SK-N-SH treated with all-trans-retinoic acid at 6 μM for 48 hours (cell line): Measurements from ENCODE around the gene SMC2.

ENCODE experiments used
- ATAC-seq: fragments of 200-7000 bp; cut with Tn5 transposase; 3 replicates; pipeline ENCODE4 v1.9.1; 2020; ENCODE audit warnings: mild to moderate bottlenecking, moderate library complexity
- BACH2 ChIP-seq: fragments of 250-450 bp; sonication (Bioruptor Pico); IDR thresholded peaks from 2 replicates; pipeline ENCODE4 v1.9.0; 2021; ENCODE audit warnings: mild to moderate bottlenecking, borderline replicate concordance
- CSDC2 ChIP-seq: fragments of 250-450 bp; sonication (Bioruptor Pico); IDR thresholded peaks from 2 replicates; pipeline ENCODE4 v1.5.0; 2020; ENCODE audit warnings: mild to moderate bottlenecking, moderate library complexity
- ESRRG ChIP-seq: fragments of 250-450 bp; sonication (Bioruptor Pico); IDR thresholded peaks from 2 replicates; pipeline ENCODE4 v1.6.1; 2021; ENCODE audit warnings: mild to moderate bottlenecking
- GLIS3 ChIP-seq: fragments of 250-450 bp; sonication (Bioruptor Pico); IDR thresholded peaks from 2 replicates; pipeline ENCODE4 v1.5.0; 2020; ENCODE audit warnings: mild to moderate bottlenecking, moderate library complexity
- ISL1 ChIP-seq: fragments of 250-450 bp; sonication (Bioruptor Pico); IDR thresholded peaks from 2 replicates; pipeline ENCODE4 v2.1.2; 2022; ENCODE audit warnings: mild to moderate bottlenecking, moderate library complexity
- OSR1 ChIP-seq: fragments of 250-450 bp; sonication (Bioruptor Pico); IDR thresholded peaks from 2 replicates; pipeline ENCODE4 v1.8.0; 2022; ENCODE audit warnings: moderate library complexity, mild to moderate bottlenecking, inconsistent platforms
- PATZ1 ChIP-seq: fragments of 250-450 bp; sonication (Bioruptor Pico); IDR thresholded peaks from 2 replicates; pipeline ENCODE4 v1.8.0; 2020; ENCODE audit warnings: mild to moderate bottlenecking, moderate library complexity, borderline replicate concordance
- SNAI2 ChIP-seq: fragments of 250-450 bp; sonication (Bioruptor Pico); IDR thresholded peaks from 2 replicates; pipeline ENCODE4 v1.5.0; 2020; ENCODE audit warnings: mild to moderate bottlenecking, moderate library complexity
- TOX ChIP-seq: fragments of 250-450 bp; sonication (Bioruptor Pico); IDR thresholded peaks from 2 replicates; pipeline ENCODE4 v1.8.0; 2021; ENCODE audit warnings: mild to moderate bottlenecking, moderate library complexity, borderline replicate concordance
- TSHZ2 ChIP-seq: fragments of 250-450 bp; sonication (Bioruptor Pico); IDR thresholded peaks from 2 replicates; pipeline ENCODE4 v1.5.0; 2020; ENCODE audit warnings: mild to moderate bottlenecking, moderate library complexity
- ZC3H10 ChIP-seq: fragments of 250-450 bp; sonication (Bioruptor Pico); IDR thresholded peaks from 2 replicates; pipeline ENCODE4 v1.5.1; 2021; ENCODE audit warnings: mild to moderate bottlenecking, moderate library complexity
- ZFP3 ChIP-seq: fragments of 250-450 bp; sonication (Bioruptor Pico); IDR thresholded peaks from 2 replicates; pipeline ENCODE4 v1.5.0; 2020; ENCODE audit warnings: mild to moderate bottlenecking, moderate library complexity
- ZFP30 ChIP-seq: fragments of 450-650 bp; formaldehyde crosslinking; IDR thresholded peaks from 2 replicates; pipeline ENCODE4 v1.5.0; 2022; ENCODE audit warnings: mild to moderate bottlenecking, moderate library complexity
- ZNF565 ChIP-seq: fragments of 450-650 bp; formaldehyde crosslinking; conservative IDR thresholded peaks from 2 replicates; pipeline ENCODE4 v1.5.0; 2020; ENCODE audit warnings: low read depth, mild to moderate bottlenecking, moderate library complexity
- ZNF70 ChIP-seq: fragments of 450-650 bp; formaldehyde crosslinking; IDR thresholded peaks from 2 replicates; pipeline ENCODE4 v1.5.0; 2020; ENCODE audit warnings: mild to moderate bottlenecking, moderate library complexity
- ZNF8 ChIP-seq: fragments of 450-650 bp; formaldehyde crosslinking; IDR thresholded peaks from 2 replicates; pipeline ENCODE4 v1.5.0; 2020; ENCODE audit warnings: mild to moderate bottlenecking, moderate library complexity
- TF ChIP-seq, protein P1 (sequence below): fragments of 250-450 bp; sonication (Bioruptor Pico); IDR thresholded peaks from 2 replicates; pipeline ENCODE4 v1.8.0; 2021; ENCODE audit warnings: low read depth, mild to moderate bottlenecking, moderate library complexity, borderline replicate concordance

The SMC2 gene

DNA sequence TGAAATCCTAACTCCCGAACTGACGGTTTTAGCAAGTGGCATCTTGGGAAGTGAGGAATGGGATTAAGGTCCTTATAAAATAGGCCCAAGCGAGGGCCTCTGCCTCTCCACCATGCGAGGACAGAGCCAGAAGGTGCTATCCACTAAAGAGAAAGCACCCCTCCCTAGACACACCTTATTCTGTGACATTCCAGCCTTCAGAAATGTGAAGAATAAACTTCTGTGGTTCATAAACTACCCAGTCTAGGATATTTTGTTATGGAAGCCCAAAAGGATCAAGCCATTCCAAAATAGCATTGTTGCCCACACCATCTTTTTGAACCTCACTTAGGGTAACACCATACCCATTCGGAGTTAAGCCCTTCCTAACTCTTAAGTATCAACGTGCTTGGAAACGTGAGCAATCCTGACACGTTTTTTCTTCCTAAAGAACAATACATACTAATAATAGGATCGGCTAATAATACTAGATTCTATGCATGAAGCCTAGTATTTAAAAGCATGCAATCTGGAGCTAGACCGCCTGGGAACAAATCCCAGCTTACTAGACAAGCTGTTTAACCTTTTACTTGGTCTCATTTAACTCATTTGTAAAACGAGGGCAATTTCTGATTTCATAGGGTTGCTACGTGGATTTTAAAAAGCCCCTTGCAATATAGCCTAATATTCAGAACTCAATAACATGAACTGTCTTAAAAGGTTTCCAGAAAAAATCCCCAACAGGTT lies 1.1 kb upstream of the SMC2 start:
- ATAC-seq: peak; percentile 9

GRCh38 chr9:104094534-104095015 lies 466 bp downstream of the SMC2 start:
- ATAC-seq: peak; percentile 13

More for the DNA sequence above, 1.1 kb upstream of the SMC2 start:
- TF ChIP-seq PATZ1 (no peak), ZC3H10 (CRISPR knock-in tag) (no peak), ZNF565 (CRISPR knock-in tag) (no peak), ISL1 (CRISPR knock-in tag) (no peak), TSHZ2 (CRISPR knock-in tag) (no peak), ZNF8 (CRISPR knock-in tag) (no peak), ESRRG (no peak), ZFP3 (CRISPR knock-in tag) (no peak)

More at GRCh38 chr9:104094534-104095015, 466 bp downstream of the SMC2 start:
- TF ChIP-seq ZFP30 (CRISPR knock-in tag): no peak
- TF ChIP-seq CSDC2 (CRISPR knock-in tag): no peak
- TF ChIP-seq OSR1 (CRISPR knock-in tag): no peak
- TF ChIP-seq PATZ1: no peak
- TF ChIP-seq ESRRG: no peak
- TF ChIP-seq ZC3H10 (CRISPR knock-in tag): no peak
- no peak for TF ChIP-seq ZFP3 (CRISPR knock-in tag)
- no peak for TF ChIP-seq ZNF565 (CRISPR knock-in tag)
- TF ChIP-seq GLIS3: no peak
- TF ChIP-seq ZNF70 (CRISPR knock-in tag): no peak
- TF ChIP-seq ISL1 (CRISPR knock-in tag): no peak
- TF ChIP-seq TSHZ2 (CRISPR knock-in tag): no peak
- TF ChIP-seq, protein P1, sequence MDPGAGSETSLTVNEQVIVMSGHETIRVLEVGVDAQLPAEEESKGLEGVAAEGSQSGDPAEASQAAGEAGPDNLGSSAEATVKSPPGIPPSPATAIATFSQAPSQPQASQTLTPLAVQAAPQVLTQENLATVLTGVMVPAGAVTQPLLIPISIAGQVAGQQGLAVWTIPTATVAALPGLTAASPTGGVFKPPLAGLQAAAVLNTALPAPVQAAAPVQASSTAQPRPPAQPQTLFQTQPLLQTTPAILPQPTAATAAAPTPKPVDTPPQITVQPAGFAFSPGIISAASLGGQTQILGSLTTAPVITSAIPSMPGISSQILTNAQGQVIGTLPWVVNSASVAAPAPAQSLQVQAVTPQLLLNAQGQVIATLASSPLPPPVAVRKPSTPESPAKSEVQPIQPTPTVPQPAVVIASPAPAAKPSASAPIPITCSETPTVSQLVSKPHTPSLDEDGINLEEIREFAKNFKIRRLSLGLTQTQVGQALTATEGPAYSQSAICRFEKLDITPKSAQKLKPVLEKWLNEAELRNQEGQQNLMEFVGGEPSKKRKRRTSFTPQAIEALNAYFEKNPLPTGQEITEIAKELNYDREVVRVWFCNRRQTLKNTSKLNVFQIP: no peak
- no peak for TF ChIP-seq TOX (CRISPR knock-in tag)
- TF ChIP-seq SNAI2 (CRISPR knock-in tag): no peak
- no peak for TF ChIP-seq BACH2
